Ovary (tissue), 3 donors: ENCODE data around the gene GNG12.

Source experiments
- POLR2A ChIP-seq: fragments of 450-650 bp; IDR thresholded peaks from one replicate; pipeline ENCODE4 v1.6.1; 2017; ENCODE audit warnings: antibody characterized with exemption, mild to moderate bottlenecking, moderate library complexity
- TF ChIP-seq, protein P1 (sequence below), 3 donors: fragments of 450-650 bp in 2 of 3; fragments of 200-600 bp in 1 of 3; IDR thresholded peaks; one replicate each; pipeline versions ENCODE4 v1.5.1 to v1.8.0; 2016 to 2022; ENCODE audit warnings: antibody characterized with exemption in 3 of 3, mild to moderate bottlenecking in 1 of 3
- donor health status: DM: no; HTN: no; CAD: no.

DNA sequence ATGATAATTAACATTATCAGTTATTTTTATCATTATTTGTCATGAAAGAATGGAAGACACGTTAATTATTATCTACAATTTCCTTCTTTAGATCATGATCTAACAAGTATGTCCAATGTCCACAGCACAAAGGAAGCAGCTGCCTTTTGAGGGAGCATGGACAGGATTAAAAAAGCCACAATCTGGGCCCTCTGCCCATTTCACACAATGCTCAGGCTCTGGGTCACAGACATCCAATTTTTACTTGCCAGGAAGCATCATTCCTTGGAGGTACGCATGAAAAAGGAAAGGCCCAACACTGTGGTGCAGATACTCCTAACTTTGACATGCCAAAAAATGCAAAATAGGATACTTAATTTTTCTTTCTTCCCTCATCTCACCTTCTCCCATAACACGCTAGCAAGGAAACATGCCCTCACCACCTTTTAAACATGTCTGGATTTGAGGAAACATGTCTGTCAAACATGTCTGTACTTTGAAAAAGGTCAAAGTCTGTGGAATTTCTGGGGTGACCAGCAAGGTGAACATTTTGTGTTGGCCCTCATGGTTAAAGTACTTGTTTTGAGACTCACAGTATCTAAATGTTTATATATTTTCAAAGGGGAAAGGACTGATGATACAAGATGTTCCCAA lies 108.2 kb downstream of the GNG12 start:
- TF ChIP-seq, protein P1, sequence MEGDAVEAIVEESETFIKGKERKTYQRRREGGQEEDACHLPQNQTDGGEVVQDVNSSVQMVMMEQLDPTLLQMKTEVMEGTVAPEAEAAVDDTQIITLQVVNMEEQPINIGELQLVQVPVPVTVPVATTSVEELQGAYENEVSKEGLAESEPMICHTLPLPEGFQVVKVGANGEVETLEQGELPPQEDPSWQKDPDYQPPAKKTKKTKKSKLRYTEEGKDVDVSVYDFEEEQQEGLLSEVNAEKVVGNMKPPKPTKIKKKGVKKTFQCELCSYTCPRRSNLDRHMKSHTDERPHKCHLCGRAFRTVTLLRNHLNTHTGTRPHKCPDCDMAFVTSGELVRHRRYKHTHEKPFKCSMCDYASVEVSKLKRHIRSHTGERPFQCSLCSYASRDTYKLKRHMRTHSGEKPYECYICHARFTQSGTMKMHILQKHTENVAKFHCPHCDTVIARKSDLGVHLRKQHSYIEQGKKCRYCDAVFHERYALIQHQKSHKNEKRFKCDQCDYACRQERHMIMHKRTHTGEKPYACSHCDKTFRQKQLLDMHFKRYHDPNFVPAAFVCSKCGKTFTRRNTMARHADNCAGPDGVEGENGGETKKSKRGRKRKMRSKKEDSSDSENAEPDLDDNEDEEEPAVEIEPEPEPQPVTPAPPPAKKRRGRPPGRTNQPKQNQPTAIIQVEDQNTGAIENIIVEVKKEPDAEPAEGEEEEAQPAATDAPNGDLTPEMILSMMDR (IDR thresholded peaks at IDR 0.05), result no peak
- no peak for TF ChIP-seq POLR2A
